IPS-15b (cell line): ENCODE data around the gene HNF4A.

Source experiments
- H3K27me3 ChIP-seq: one replicate; pipeline ENCODE4 v1.6.1; 2013; ENCODE audit warnings: low read length; ENCODE audit not compliant: control insufficient read depth, insufficient read depth
- H3K36me3 ChIP-seq: one replicate; pipeline ENCODE4 v1.6.1; 2013; ENCODE audit warnings: low read length; ENCODE audit not compliant: control insufficient read depth, insufficient read depth
- H3K4me1 ChIP-seq: one replicate; pipeline ENCODE4 v1.6.1; 2013; ENCODE audit warnings: mild to moderate bottlenecking, low read length; ENCODE audit not compliant: control insufficient read depth, insufficient read depth
- H3K4me3 ChIP-seq: one replicate; pipeline ENCODE4 v1.5.1; 2013; ENCODE audit warnings: low read depth, low read length
- H3K9ac ChIP-seq: one replicate; pipeline ENCODE4 v1.6.1; 2013; ENCODE audit warnings: low read depth, mild to moderate bottlenecking, low read length
- H3K9me3 ChIP-seq: one replicate; pipeline ENCODE4 v1.6.1; 2013; ENCODE audit warnings: mild to moderate bottlenecking, low read length; ENCODE audit not compliant: control insufficient read depth, insufficient read depth

Gene HNF4A

GRCh38 chr20:44349349-44349748, 6.2 kb upstream of the HNF4A start:
- Histone ChIP-seq H3K4me3 (no peak overlapping the region), H3K36me3 (no peaks in the 10 kb centered on the region), H3K27me3 (no peaks in the 10 kb centered on the region), H3K9me3 (no peaks in the 10 kb centered on the region), H3K4me1 (no peaks in the 10 kb centered on the region), H3K9ac (no peak overlapping the region)

- H3K9me3 ChIP-seq, result no peaks in the 10 kb centered on the region
- no peaks in the 10 kb centered on the region for H3K36me3 ChIP-seq
- no peaks in the 10 kb centered on the region for H3K4me1 ChIP-seq
- H3K9ac ChIP-seq, result no peak overlapping the region
- no peak overlapping the region for H3K4me3 ChIP-seq
- no peaks in the 10 kb centered on the region for H3K27me3 ChIP-seq
Measured at GRCh38 chr20:44350567-44350966, 4.9 kb upstream of the HNF4A start.

GRCh38 chr20:44354979-44355497, 461 bp upstream of the HNF4A start:
- H3K9ac ChIP-seq, result no peak overlapping the region
- H3K4me3 ChIP-seq, result no peak overlapping the region
- H3K4me1 ChIP-seq, result no peaks in the 10 kb centered on the region
- H3K27me3 ChIP-seq, result no peaks in the 10 kb centered on the region
- H3K9me3 ChIP-seq, result no peaks in the 10 kb centered on the region
- H3K36me3 ChIP-seq, result no peaks in the 10 kb centered on the region

GRCh38 chr20:44356353-44356723, 839 bp downstream of the HNF4A start:
- no peak overlapping the region for H3K9ac ChIP-seq
- H3K4me1 ChIP-seq, result no peaks in the 10 kb centered on the region
- no peaks in the 10 kb centered on the region for H3K9me3 ChIP-seq
- H3K27me3 ChIP-seq, result no peaks in the 10 kb centered on the region
- H3K4me3 ChIP-seq, result no peak overlapping the region
- no peaks in the 10 kb centered on the region for H3K36me3 ChIP-seq

GRCh38 chr20:44357020-44357419, 1.5 kb downstream of the HNF4A start:
- Histone ChIP-seq H3K4me3 (no peak overlapping the region), H3K9ac (no peak overlapping the region), H3K4me1 (no peaks in the 10 kb centered on the region), H3K9me3 (no peaks in the 10 kb centered on the region), H3K27me3 (no peaks in the 10 kb centered on the region), H3K36me3 (no peaks in the 10 kb centered on the region)

GRCh38 chr20:44357555-44358125, 2.1 kb downstream of the HNF4A start:
- Histone ChIP-seq H3K9ac (no peak overlapping the region), H3K27me3 (no peaks in the 10 kb centered on the region), H3K9me3 (no peaks in the 10 kb centered on the region), H3K4me1 (no peaks in the 10 kb centered on the region), H3K36me3 (no peaks in the 10 kb centered on the region), H3K4me3 (no peak overlapping the region)

- H3K27me3 ChIP-seq, result no peaks in the 10 kb centered on the region
- no peaks in the 10 kb centered on the region for H3K9me3 ChIP-seq
- no peaks in the 10 kb centered on the region for H3K36me3 ChIP-seq
- H3K9ac ChIP-seq, result no peak overlapping the region
- H3K4me1 ChIP-seq, result no peaks in the 10 kb centered on the region
- H3K4me3 ChIP-seq, result no peak overlapping the region
Measured at GRCh38 chr20:44358776-44359175, 3.3 kb downstream of the HNF4A start.

GRCh38 chr20:44360221-44360620, 4.7 kb downstream of the HNF4A start:
- Histone ChIP-seq H3K4me1 (no peaks in the 10 kb centered on the region), H3K27me3 (no peaks in the 10 kb centered on the region), H3K9me3 (no peaks in the 10 kb centered on the region), H3K4me3 (no peak overlapping the region), H3K9ac (no peak overlapping the region), H3K36me3 (no peaks in the 10 kb centered on the region)

GRCh38 chr20:44361021-44361420, 5.5 kb downstream of the HNF4A start:
- no peaks in the 10 kb centered on the region for H3K36me3 ChIP-seq
- no peaks in the 10 kb centered on the region for H3K4me1 ChIP-seq
- no peaks in the 10 kb centered on the region for H3K27me3 ChIP-seq
- H3K9ac ChIP-seq, result no peak overlapping the region
- H3K4me3 ChIP-seq, result no peak overlapping the region
- H3K9me3 ChIP-seq, result no peaks in the 10 kb centered on the region

GRCh38 chr20:44362466-44362940, 7.0 kb downstream of the HNF4A start:
- no peaks in the 10 kb centered on the region for H3K9me3 ChIP-seq
- no peak overlapping the region for H3K4me3 ChIP-seq
- no peak overlapping the region for H3K9ac ChIP-seq
- no peaks in the 10 kb centered on the region for H3K4me1 ChIP-seq
- H3K27me3 ChIP-seq, result no peaks in the 10 kb centered on the region
- H3K36me3 ChIP-seq, result no peaks in the 10 kb centered on the region

GRCh38 chr20:44364068-44364467, 8.6 kb downstream of the HNF4A start:
- Histone ChIP-seq H3K9me3 (no peaks in the 10 kb centered on the region), H3K4me1 (no peaks in the 10 kb centered on the region), H3K4me3 (no peak overlapping the region), H3K27me3 (no peaks in the 10 kb centered on the region), H3K9ac (no peak overlapping the region), H3K36me3 (no peaks in the 10 kb centered on the region)

- Histone ChIP-seq H3K9ac (no peak overlapping the region), H3K36me3 (no peaks in the 10 kb centered on the region), H3K9me3 (no peaks in the 10 kb centered on the region), H3K4me1 (no peaks in the 10 kb centered on the region), H3K4me3 (no peak overlapping the region), H3K27me3 (no peaks in the 10 kb centered on the region)
Measured at GRCh38 chr20:44364780-44365179, 9.3 kb downstream of the HNF4A start.
